Liver (tissue), 9 donors: ENCODE measurements around the gene ZNF57. TPM values are rescaled to one million over a fixed set of nuclear protein-coding genes. Genes with fewer than 3 reads are reported as not detected.

Experiments used
- DNase-seq: peaks from one replicate; pipeline ENCODE4 v3.0.0-alpha.2; 2017; ENCODE audit warnings: low spot score
- H3K27ac ChIP-seq, 2 donors: one replicate each; pipeline ENCODE4 v1.7.0; 2013; ENCODE audit warnings: inconsistent platforms in 2 of 2, low read length in 2 of 2, control low read depth in 1 of 2, low read depth in 1 of 2, mild to moderate bottlenecking in 1 of 2
- H3K27me3 ChIP-seq, 4 donors: one replicate each; pipeline versions ENCODE4 v1.6.1 to v1.7.0; 2013; ENCODE audit warnings: low read length in 3 of 4, inconsistent platforms in 1 of 4, mild to moderate bottlenecking in 1 of 4, moderate library complexity in 1 of 4; ENCODE audit not compliant: control insufficient read depth in 4 of 4, insufficient read depth in 4 of 4
- H3K36me3 ChIP-seq, 4 donors: one replicate each; pipeline versions ENCODE4 v1.6.1 to v1.7.0; 2013; ENCODE audit warnings: low read length in 3 of 4, mild to moderate bottlenecking in 3 of 4, low read depth in 1 of 4, moderate library complexity in 1 of 4; ENCODE audit not compliant: control insufficient read depth in 4 of 4, insufficient read depth in 3 of 4
- H3K4me1 ChIP-seq, 4 donors: one replicate each; pipeline versions ENCODE4 v1.6.1 to v1.7.0; 2013; ENCODE audit warnings: low read length in 3 of 4, mild to moderate bottlenecking in 3 of 4, moderate library complexity in 1 of 4; ENCODE audit not compliant: control insufficient read depth in 4 of 4, insufficient read depth in 4 of 4
- H3K4me3 ChIP-seq, 3 donors: one replicate each; pipeline versions ENCODE4 v1.6.1 to v1.7.0; 2013; ENCODE audit warnings: low read length in 3 of 3, control low read depth in 1 of 3, low read depth in 1 of 3, mild to moderate bottlenecking in 1 of 3
- H3K9ac ChIP-seq, 2 donors: one replicate each; pipeline ENCODE4 v1.7.0; 2013; ENCODE audit warnings: low read length in 2 of 2, mild to moderate bottlenecking in 2 of 2, moderate library complexity in 2 of 2, control low read depth in 1 of 2, low read depth in 1 of 2
- H3K9me3 ChIP-seq, 4 donors: one replicate each; pipeline versions ENCODE4 v1.6.1 to v1.7.0; 2013; ENCODE audit warnings: low read length in 3 of 4; ENCODE audit not compliant: control insufficient read depth in 4 of 4
- ATF3 ChIP-seq: IDR thresholded peaks from 2 replicates; pipeline ENCODE4 v1.6.1; 2016; ENCODE audit warnings: antibody characterized with exemption
- CTCF ChIP-seq: fragments of 150-350 bp; IDR thresholded peaks from 2 replicates; pipeline ENCODE4 v1.5.1; 2017; ENCODE audit warnings: improper control_type of control experiment, low read depth, low read length; ENCODE audit not compliant: missing input control
- EGR1 ChIP-seq, 2 donors: IDR thresholded peaks; 2 replicates each; pipeline ENCODE4 v1.6.1; 2016 to 2018; ENCODE audit warnings: antibody characterized with exemption in 2 of 2, low read depth in 2 of 2
- FOXA1 ChIP-seq: IDR thresholded peaks from 2 replicates; pipeline ENCODE4 v1.6.1; 2016; ENCODE audit warnings: antibody characterized with exemption
- FOXA2 ChIP-seq: IDR thresholded peaks from 2 replicates; pipeline ENCODE4 v1.6.1; 2016; ENCODE audit warnings: antibody characterized with exemption
- GABPA ChIP-seq, 2 donors: IDR thresholded peaks in 1 of 2; conservative IDR thresholded peaks in 1 of 2; 2 replicates each; pipeline ENCODE4 v1.6.1; 2016; ENCODE audit warnings: antibody characterized with exemption in 2 of 2, mild to moderate bottlenecking in 1 of 2, moderate library complexity in 1 of 2
- HNF4G ChIP-seq: IDR thresholded peaks from 2 replicates; pipeline ENCODE4 v1.6.1; 2016; ENCODE audit warnings: antibody characterized with exemption
- NR2F2 ChIP-seq: IDR thresholded peaks from 2 replicates; pipeline ENCODE4 v1.6.1; 2016; ENCODE audit warnings: antibody characterized with exemption
- REST ChIP-seq: IDR thresholded peaks from 2 replicates; pipeline ENCODE4 v1.6.1; 2016; ENCODE audit warnings: antibody characterized with exemption, mild to moderate bottlenecking
- RXRA ChIP-seq, 2 donors: IDR thresholded peaks; 2 replicates each; pipeline ENCODE4 v1.6.1; 2017 to 2018; ENCODE audit warnings: antibody characterized with exemption in 2 of 2, mild to moderate bottlenecking in 1 of 2
- SP1 ChIP-seq: IDR thresholded peaks from 2 replicates; pipeline ENCODE4 v1.6.1; 2018; ENCODE audit warnings: antibody characterized with exemption, mild to moderate bottlenecking
- TAF1 ChIP-seq: conservative IDR thresholded peaks from 2 replicates; pipeline ENCODE4 v1.6.1; 2016; ENCODE audit warnings: antibody characterized with exemption, mild to moderate bottlenecking
- YY1 ChIP-seq: IDR thresholded peaks from 2 replicates; pipeline ENCODE4 v1.6.1; 2016; ENCODE audit warnings: antibody characterized with exemption, mild to moderate bottlenecking
- WGBS: extraction: QIAGEN DNeasy Blood & Tissue Kit; methylation state at CpG from one replicate; pipeline ENCODE4 v1.1.7; 2013; 5-methylcytosine and 5-hydroxymethylcytosine counted together
- polyA plus RNA-seq, 2 donors: library from polyadenylated mRNA; stranded (reverse) in 1 of 2; unstranded in 1 of 2; fragments of 200-250 nt in 1 of 2; fragments of >200 nt in 1 of 2; fragmentation: Nextera tagmentation in 1 of 2; extraction: Ambion mirVana in 1 of 2; gene quantifications; one replicate each; pipeline versions ENCODE4 v1.2.1 to v1.2.3, GENCODE V29; 2013 to 2015
- total RNA-seq, 2 donors: library from RNA; depleted of rRNA; stranded (reverse); fragments of >200 nt; gene quantifications; one replicate each; pipeline ENCODE4 v1.2.3, GENCODE V29; 2014
- TF ChIP-seq, protein P1 (sequence below): IDR thresholded peaks from 2 replicates; pipeline ENCODE4 v1.6.1; 2016; ENCODE audit warnings: antibody characterized with exemption
- donor health status: healthy.
- donor health status: healthy.
- donor health status: healthy.
- donor health status: healthy.
- donor health status: healthy.

ZNF57 gene
- total and polyA plus RNA-seq, 4 donors, result 1.3 to 2.8 (median 1.8) TPM

GRCh38 chr19:2964874-2965273, 64.1 kb downstream of the ZNF57 start:
- no peaks in the 10 kb centered on the region for H3K36me3 ChIP-seq
- no peak overlapping the region for H3K9ac ChIP-seq
- no peaks in the 10 kb centered on the region for H3K27me3 ChIP-seq
- peaks cover 4 to 14% (median 7%) of the 10 kb centered on the region in 4 donors for H3K4me1 ChIP-seq
- no peak for DNase-seq
- H3K4me3 ChIP-seq, result no peak overlapping the region
- TF ChIP-seq TAF1, result no peak
- TF ChIP-seq REST, result no peak
- TF ChIP-seq SP1, result no peak
- no peak for TF ChIP-seq CTCF
- no peak for TF ChIP-seq NR2F2
- no peak for TF ChIP-seq HNF4G
- TF ChIP-seq RXRA (IDR thresholded peaks at IDR 0.05), result no peak
- TF ChIP-seq, protein P1, sequence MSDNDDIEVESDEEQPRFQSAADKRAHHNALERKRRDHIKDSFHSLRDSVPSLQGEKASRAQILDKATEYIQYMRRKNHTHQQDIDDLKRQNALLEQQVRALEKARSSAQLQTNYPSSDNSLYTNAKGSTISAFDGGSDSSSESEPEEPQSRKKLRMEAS, result no peak
- no peak for TF ChIP-seq GABPA (IDR thresholded peaks at IDR 0.05 in 1 of 2, conservative IDR thresholded peaks at IDR 0.05 in 1 of 2)
- TF ChIP-seq EGR1 (IDR thresholded peaks at IDR 0.05; ENCODE audit: low read depth in 2 of 2), result no peak
- WGBS, result 98% methylated on average over 5 of the region's 5 CpGs
- H3K9me3 ChIP-seq, result no peaks in the 10 kb centered on the region
- no peak overlapping the region for H3K27ac ChIP-seq

- Histone ChIP-seq H3K9ac (no peak overlapping the region), H3K9me3 (no peaks in the 10 kb centered on the region), H3K27me3 (no peaks in the 10 kb centered on the region), H3K4me1 (peaks cover 4 to 10% (median 8%) of the 10 kb centered on the region in 4 donors), H3K27ac (no peak overlapping the region), H3K4me3 (no peak overlapping the region), H3K36me3 (no peaks in the 10 kb centered on the region)
- no peak for DNase-seq
- 77% methylated on average over 8 of the region's 8 CpGs for WGBS
- TF ChIP-seq GABPA (IDR thresholded peaks at IDR 0.05 in 1 of 2, conservative IDR thresholded peaks at IDR 0.05 in 1 of 2), result no peak
- no peak for TF ChIP-seq SP1
- no peak for TF ChIP-seq ATF3
- no peak for TF ChIP-seq TAF1
- no peak for TF ChIP-seq EGR1 (IDR thresholded peaks at IDR 0.05; ENCODE audit: low read depth in 2 of 2)
- no peak for TF ChIP-seq FOXA2
- TF ChIP-seq YY1, result no peak
- TF ChIP-seq HNF4G, result no peak
- no peak for TF ChIP-seq FOXA1
Observed at GRCh38 chr19:2967972-2968371, 67.2 kb downstream of the ZNF57 start.

Other genes starting within 250 kb of the ZNF57 start
- gene GNG7, start 198.2 kb upstream of the ZNF57 start, total RNA-seq, result 1 to 10 TPM in 1 of 2 donors, under 1 TPM in 1; 0.75 to 1.1 TPM
- gene GNG7, start 198.2 kb upstream of the ZNF57 start, polyA plus RNA-seq, result 1 to 10 TPM; 1.1 to 1.9 TPM
- under 1 TPM; 0.08 to 0.09 TPM for gene DIRAS1, start 179.6 kb upstream of the ZNF57 start, total RNA-seq
- under 1 TPM in 1 of 2 donors, not detected in 1; 0.01 TPM for gene DIRAS1, start 179.6 kb upstream of the ZNF57 start, polyA plus RNA-seq
- gene SLC39A3, start 160.9 kb upstream of the ZNF57 start, total RNA-seq, result 10 to 100 TPM; 19.8 to 29.0 TPM
- gene SLC39A3, start 160.9 kb upstream of the ZNF57 start, polyA plus RNA-seq, result 10 to 100 TPM; 20.1 to 28.2 TPM
- 10 to 100 TPM; 16.7 to 23.2 TPM for gene SGTA, start 117.7 kb upstream of the ZNF57 start, total RNA-seq
- gene SGTA, start 117.7 kb upstream of the ZNF57 start, polyA plus RNA-seq, result 10 to 100 TPM; 18.9 to 38.4 TPM
- 10 to 100 TPM; 45.6 to 56.2 TPM for gene THOP1, start 115.4 kb upstream of the ZNF57 start, total RNA-seq
- 10 to 100 TPM; 39.1 to 43.8 TPM for gene THOP1, start 115.4 kb upstream of the ZNF57 start, polyA plus RNA-seq
- gene ZNF554, start 81.1 kb upstream of the ZNF57 start, total RNA-seq, result 1 to 10 TPM; 2.7 to 3.3 TPM
- 1 to 10 TPM in 1 of 2 donors, under 1 TPM in 1; 0.94 to 1.5 TPM for gene ZNF554, start 81.1 kb upstream of the ZNF57 start, polyA plus RNA-seq
- 1 to 10 TPM; 2.4 to 2.8 TPM for gene ZNF555, start 59.5 kb upstream of the ZNF57 start, total RNA-seq
- gene ZNF555, start 59.5 kb upstream of the ZNF57 start, polyA plus RNA-seq, result 1 to 10 TPM; 1.3 to 2.0 TPM
- gene ZNF556, start 33.6 kb upstream of the ZNF57 start, total RNA-seq, result under 1 TPM in 1 of 2 donors, not detected in 1; 0.08 TPM
- not detected for gene ZNF556, start 33.6 kb upstream of the ZNF57 start, polyA plus RNA-seq
- gene ZNF77, start 44.0 kb downstream of the ZNF57 start, total RNA-seq, result 1 to 10 TPM; 2.6 to 3.5 TPM
- gene ZNF77, start 44.0 kb downstream of the ZNF57 start, polyA plus RNA-seq, result 1 to 10 TPM in 1 of 2 donors, under 1 TPM in 1; 0.90 to 1.1 TPM
- gene TLE6, start 76.6 kb downstream of the ZNF57 start, total RNA-seq, result 1 to 10 TPM in 1 of 2 donors, under 1 TPM in 1; 0.47 to 1.7 TPM
- gene TLE6, start 76.6 kb downstream of the ZNF57 start, polyA plus RNA-seq, result 1 to 10 TPM in 1 of 2 donors, under 1 TPM in 1; 0.78 to 2.8 TPM
- gene TLE2, start 128.4 kb downstream of the ZNF57 start, total RNA-seq, result 1 to 10 TPM; 4.5 to 9.3 TPM
- 1 to 10 TPM; 3.6 to 7.0 TPM for gene TLE2, start 128.4 kb downstream of the ZNF57 start, polyA plus RNA-seq
- gene TLE5, start 161.6 kb downstream of the ZNF57 start, total RNA-seq, result 10 to 100 TPM; 48.0 to 61.7 TPM
- gene TLE5, start 161.6 kb downstream of the ZNF57 start, polyA plus RNA-seq, result 100 to 1,000 TPM in 1 of 2 donors, 10 to 100 TPM in 1; 47.2 to 166 TPM
- gene GNA11, start 193.4 kb downstream of the ZNF57 start, total RNA-seq, result 10 to 100 TPM; 16.9 to 19.6 TPM
- gene GNA11, start 193.4 kb downstream of the ZNF57 start, polyA plus RNA-seq, result 10 to 100 TPM; 12.5 to 20.2 TPM
- 10 to 100 TPM in 1 of 2 donors, 1 to 10 TPM in 1; 1.6 to 10.4 TPM for gene GNA15, start 235.1 kb downstream of the ZNF57 start, total RNA-seq
- gene GNA15, start 235.1 kb downstream of the ZNF57 start, polyA plus RNA-seq, result 1 to 10 TPM in 1 of 2 donors, under 1 TPM in 1; 0.11 to 1.2 TPM